Right cardiac atrium (tissue), 5 donors: Measurements from ENCODE around the gene PCK2. TPM values are rescaled to one million over a fixed set of nuclear protein-coding genes. Genes with fewer than 3 reads are reported as not detected.

Experiments
- ATAC-seq, 2 donors: fragments of 200-7000 bp; cut with Tn5 transposase; one replicate each; pipeline versions ENCODE4 v1.8.0 to v1.9.1; 2020; ENCODE audit warnings: moderate library complexity in 2 of 2, mild to moderate bottlenecking in 1 of 2
- DNase-seq, 3 donors: peaks; one replicate each; pipeline ENCODE4 v3.0.0-alpha.2; 2020
- H3K27ac ChIP-seq: one replicate; pipeline ENCODE4 v1.5.1; 2013; ENCODE audit warnings: mild to moderate bottlenecking, low read length, control low read depth, moderate library complexity
- H3K27me3 ChIP-seq: one replicate; pipeline ENCODE4 v1.6.1; 2013; ENCODE audit not compliant: control insufficient read depth, insufficient read depth
- H3K4me1 ChIP-seq: one replicate; pipeline ENCODE4 v1.6.1; 2013; ENCODE audit warnings: low read length; ENCODE audit not compliant: control insufficient read depth, insufficient read depth
- H3K4me3 ChIP-seq: one replicate; pipeline ENCODE4 v1.5.1; 2013; ENCODE audit warnings: low read length, control low read depth
- H3K9me3 ChIP-seq: one replicate; pipeline ENCODE4 v1.6.1; 2013; ENCODE audit warnings: low read length; ENCODE audit not compliant: control insufficient read depth
- WGBS: extraction: QIAGEN DNeasy Blood & Tissue Kit; methylation state at CpG from one replicate; pipeline ENCODE4 v1.1.7; 2013; 5-methylcytosine and 5-hydroxymethylcytosine counted together
- intact Hi-C, 4 donors: fragments of 100-400 bp; cut with DNase I; formaldehyde crosslinking; loops; one replicate each; pipeline versions ENCODE4 v1.11.0 to v1.14.0; 2022 to 2023
- microRNA-seq, 2 donors: library from miRNA; unstranded; fragments of <30 nt; microRNA quantifications; one replicate each; pipeline ENCODE4 v1.2.0, GENCODE V29; 2020 to 2021
- polyA plus RNA-seq: library from polyadenylated mRNA; stranded (reverse); fragments of 200-250 nt; gene quantifications from one replicate; pipeline ENCODE4 v1.2.3, GENCODE V29; 2013
- total RNA-seq, 4 donors: library from RNA; stranded (reverse); fragmentation: NEBNext Ultra II Directional; extraction: Animal tissue kit (Norgen Biotek cat#: 25700); gene quantifications; one replicate each; pipeline ENCODE4 v1.2.1, GENCODE V29; 2021
- donor health status: healthy with polysubstance abuse.
- donor health status: DM: no; HTN: yes; CAD: no.
- donor health status: DM: no; HTN: no; CAD: no.
- donor health status: DM: no; HTN: yes; CAD: no; lungs with severe emphysema.
- donor health status: DM: yes; HTN: yes; CAD: no.

The PCK2 gene
- total and polyA plus RNA-seq, 5 donors: 3.5 to 11.0 (median 4.9) TPM

DNA sequence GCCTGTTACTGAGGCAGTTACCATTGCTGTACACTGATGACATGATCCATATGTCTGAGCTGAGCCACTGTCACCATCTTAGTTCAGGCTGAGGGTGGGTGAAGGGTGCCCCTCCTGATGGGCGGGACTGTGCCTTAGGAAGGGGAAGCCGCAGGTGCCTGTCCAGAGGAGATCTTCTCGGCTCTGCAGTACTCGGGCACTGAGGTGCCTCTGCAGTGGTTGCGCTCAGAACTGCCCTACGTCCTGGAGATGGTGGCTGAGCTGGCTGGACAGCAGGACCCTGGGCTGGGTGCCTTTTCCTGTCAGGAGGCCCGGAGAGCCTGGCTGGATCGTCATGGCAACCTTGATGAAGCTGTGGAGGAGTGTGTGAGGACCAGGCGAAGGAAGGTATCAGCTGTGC lies 56.9 kb downstream of the PCK2 start:
- H3K27ac ChIP-seq: no peak overlapping the region
- intact Hi-C loops: no loop called here

DNA sequence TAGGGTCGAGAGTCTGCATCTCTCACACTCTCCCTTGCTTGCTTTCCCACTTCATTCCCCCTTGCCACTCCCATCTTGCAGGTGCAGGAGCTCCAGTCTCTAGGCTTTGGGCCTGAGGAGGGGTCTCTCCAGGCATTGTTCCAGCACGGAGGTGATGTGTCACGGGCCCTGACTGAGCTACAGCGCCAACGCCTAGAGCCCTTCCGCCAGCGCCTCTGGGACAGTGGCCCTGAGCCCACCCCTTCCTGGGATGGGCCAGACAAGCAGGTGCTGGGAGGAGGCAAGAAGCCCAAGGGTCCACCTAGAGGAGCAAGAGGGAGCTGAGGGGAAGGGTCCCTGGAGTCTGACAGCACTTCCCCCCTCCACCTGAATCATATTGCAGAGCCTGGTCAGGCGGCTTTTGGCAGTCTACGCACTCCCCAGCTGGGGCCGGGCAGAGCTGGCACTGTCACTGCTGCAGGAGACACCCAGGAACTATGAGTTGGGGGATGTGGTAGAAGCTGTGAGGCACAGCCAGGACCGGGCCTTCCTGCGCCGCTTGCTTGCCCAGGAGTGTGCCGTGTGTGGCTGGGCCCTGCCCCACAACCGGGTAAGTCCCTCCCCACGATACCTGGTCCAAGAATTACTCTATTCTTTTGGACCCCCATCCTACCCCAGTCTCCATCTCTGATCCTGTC lies 57.4 kb downstream of the PCK2 start:
- Histone ChIP-seq H3K4me3 (no peak overlapping the region), H3K27ac (no peak overlapping the region), H3K9me3 (no peaks in the 10 kb centered on the region), H3K4me1 (peaks cover 8% of the 10 kb centered on the region), H3K27me3 (no peaks in the 10 kb centered on the region)
- no peak for ATAC-seq
- DNase-seq: no peak
- intact Hi-C loops: no loop called here
- 93% methylated on average over 16 of the region's 16 CpGs for WGBS

More for the DNA sequence above, 56.9 kb downstream of the PCK2 start:
- H3K4me1 ChIP-seq: peaks cover 8% of the 10 kb centered on the region
- no peaks in the 10 kb centered on the region for H3K9me3 ChIP-seq
- WGBS: 81% methylated on average over 9 of the region's 9 CpGs
- DNase-seq (no peak), ATAC-seq (no peak)
- no peak overlapping the region for H3K4me3 ChIP-seq
- no peaks in the 10 kb centered on the region for H3K27me3 ChIP-seq

Small RNA genes lying within 50 kb of the gene (microRNA-seq; reads per million reads assigned to microRNA genes)
- 0 reads per million in 2 donors for gene MIR7703

Other genes starting within 250 kb of the PCK2 start
- 10 to 100 TPM; 19.9 to 27.9 (median 26.0) TPM for gene DHRS4, start 140.5 kb upstream of the PCK2 start, total RNA-seq
- gene DHRS4, start 140.5 kb upstream of the PCK2 start, polyA plus RNA-seq: 52.7 TPM
- 10 to 100 TPM; 15.5 to 23.6 (median 20.5) TPM for gene DHRS4L2, start 105.4 kb upstream of the PCK2 start, total RNA-seq
- 44.2 TPM for gene DHRS4L2, start 105.4 kb upstream of the PCK2 start, polyA plus RNA-seq
- under 1 TPM; 0.17 to 0.45 (median 0.17) TPM for gene CARMIL3, start 42.3 kb upstream of the PCK2 start, total RNA-seq
- 0.18 TPM for gene CARMIL3, start 42.3 kb upstream of the PCK2 start, polyA plus RNA-seq
- gene CPNE6, start 22.7 kb upstream of the PCK2 start, total RNA-seq: under 1 TPM in 1 of 4 donors, not detected in 3; 0.14 TPM
- 0.16 TPM for gene CPNE6, start 22.7 kb upstream of the PCK2 start, polyA plus RNA-seq
- 10 to 100 TPM; 50.6 to 70.7 (median 62.6) TPM for gene DCAF11, start 20.5 kb downstream of the PCK2 start, total RNA-seq
- gene DCAF11, start 20.5 kb downstream of the PCK2 start, polyA plus RNA-seq: 33.1 TPM
- 1 to 10 TPM in 3 of 4 donors, under 1 TPM in 1; 0.79 to 2.9 (median 2.4) TPM for gene NRL, start 20.6 kb downstream of the PCK2 start, total RNA-seq
- 2.6 TPM for gene NRL, start 20.6 kb downstream of the PCK2 start, polyA plus RNA-seq
- 100 to 1,000 TPM in 3 of 4 donors, 10 to 100 TPM in 1; 87.4 to 178 (median 134) TPM for gene FITM1, start 36.3 kb downstream of the PCK2 start, total RNA-seq
- 224 TPM for gene FITM1, start 36.3 kb downstream of the PCK2 start, polyA plus RNA-seq
- gene PSME1, start 41.9 kb downstream of the PCK2 start, total RNA-seq: 100 to 1,000 TPM in 3 of 4 donors, 10 to 100 TPM in 1; 99.8 to 112 (median 103) TPM
- 141 TPM for gene PSME1, start 41.9 kb downstream of the PCK2 start, polyA plus RNA-seq
- gene EMC9, start 47.3 kb downstream of the PCK2 start, total RNA-seq: 10 to 100 TPM; 17.2 to 18.9 (median 18.1) TPM
- gene EMC9, start 47.3 kb downstream of the PCK2 start, polyA plus RNA-seq: 21.2 TPM
- 10 to 100 TPM; 62.7 to 90.6 (median 67.6) TPM for gene PSME2, start 52.3 kb downstream of the PCK2 start, total RNA-seq
- gene PSME2, start 52.3 kb downstream of the PCK2 start, polyA plus RNA-seq: 102 TPM
- 10 to 100 TPM; 29.2 to 48.4 (median 42.6) TPM for gene RNF31, start 53.2 kb downstream of the PCK2 start, total RNA-seq
- 27.6 TPM for gene RNF31, start 53.2 kb downstream of the PCK2 start, polyA plus RNA-seq
- 100 to 1,000 TPM in 1 of 4 donors, 10 to 100 TPM in 3; 47.5 to 103 (median 59.0) TPM for gene IRF9, start 67.0 kb downstream of the PCK2 start, total RNA-seq
- gene IRF9, start 67.0 kb downstream of the PCK2 start, polyA plus RNA-seq: 44.5 TPM
- 1 to 10 TPM; 1.9 to 5.8 (median 3.2) TPM for gene REC8, start 77.8 kb downstream of the PCK2 start, total RNA-seq
- gene REC8, start 77.8 kb downstream of the PCK2 start, polyA plus RNA-seq: 4.1 TPM
- 10 to 100 TPM; 10.2 to 22.5 (median 12.1) TPM for gene IPO4, start 94.5 kb downstream of the PCK2 start, total RNA-seq
- 4.1 TPM for gene IPO4, start 94.5 kb downstream of the PCK2 start, polyA plus RNA-seq
- gene TM9SF1, start 101.1 kb downstream of the PCK2 start, total RNA-seq: 10 to 100 TPM; 26.4 to 37.6 (median 30.4) TPM
- gene TM9SF1, start 101.1 kb downstream of the PCK2 start, polyA plus RNA-seq: 14.8 TPM
- gene TSSK4, start 111.4 kb downstream of the PCK2 start, total RNA-seq: under 1 TPM in 2 of 4 donors, not detected in 2; 0.18 to 0.37 TPM
- gene TSSK4, start 111.4 kb downstream of the PCK2 start, polyA plus RNA-seq: not detected
- 10 to 100 TPM; 35.2 to 49.3 (median 39.5) TPM for gene CHMP4A, start 119.2 kb downstream of the PCK2 start, total RNA-seq
- gene CHMP4A, start 119.2 kb downstream of the PCK2 start, polyA plus RNA-seq: 56.3 TPM
- 10 to 100 TPM; 15.7 to 21.8 (median 18.8) TPM for gene MDP1, start 121.8 kb downstream of the PCK2 start, total RNA-seq
- gene MDP1, start 121.8 kb downstream of the PCK2 start, polyA plus RNA-seq: 26.8 TPM
- gene NEDD8, start 138.1 kb downstream of the PCK2 start, total RNA-seq: 100 to 1,000 TPM; 167 to 190 (median 183) TPM
- gene NEDD8, start 138.1 kb downstream of the PCK2 start, polyA plus RNA-seq: 302 TPM
- 10 to 100 TPM; 32.4 to 45.4 (median 34.6) TPM for gene GMPR2, start 138.6 kb downstream of the PCK2 start, total RNA-seq
- gene GMPR2, start 138.6 kb downstream of the PCK2 start, polyA plus RNA-seq: 30.3 TPM
- gene TINF2, start 148.3 kb downstream of the PCK2 start, total RNA-seq: 10 to 100 TPM; 38.9 to 45.9 (median 45.3) TPM
- 23.0 TPM for gene TINF2, start 148.3 kb downstream of the PCK2 start, polyA plus RNA-seq
- gene TGM1, start 168.9 kb downstream of the PCK2 start, total RNA-seq: 1 to 10 TPM in 1 of 4 donors, under 1 TPM in 3; 0.36 to 2.0 (median 0.58) TPM
- 0.16 TPM for gene TGM1, start 168.9 kb downstream of the PCK2 start, polyA plus RNA-seq
- gene RABGGTA, start 177.3 kb downstream of the PCK2 start, total RNA-seq: 10 to 100 TPM; 18.1 to 21.4 (median 20.8) TPM
- 20.7 TPM for gene RABGGTA, start 177.3 kb downstream of the PCK2 start, polyA plus RNA-seq
- 10 to 100 TPM in 2 of 4 donors, 1 to 10 TPM in 2; 5.9 to 12.0 (median 10.4) TPM for gene DHRS1, start 205.5 kb downstream of the PCK2 start, total RNA-seq
- gene DHRS1, start 205.5 kb downstream of the PCK2 start, polyA plus RNA-seq: 7.2 TPM
- gene NOP9, start 205.5 kb downstream of the PCK2 start, total RNA-seq: 10 to 100 TPM; 19.2 to 20.3 (median 19.6) TPM
- 9.6 TPM for gene NOP9, start 205.5 kb downstream of the PCK2 start, polyA plus RNA-seq
- 1 to 10 TPM; 5.8 to 8.5 (median 6.9) TPM for gene CIDEB, start 213.7 kb downstream of the PCK2 start, total RNA-seq
- 3.6 TPM for gene CIDEB, start 213.7 kb downstream of the PCK2 start, polyA plus RNA-seq
- 1 to 10 TPM; 1.2 to 2.1 (median 1.4) TPM for gene LTB4R2, start 215.8 kb downstream of the PCK2 start, total RNA-seq
- gene LTB4R2, start 215.8 kb downstream of the PCK2 start, polyA plus RNA-seq: 0.66 TPM
- 1 to 10 TPM; 2.2 to 3.1 (median 2.4) TPM for gene LTB4R, start 217.2 kb downstream of the PCK2 start, total RNA-seq
- gene LTB4R, start 217.2 kb downstream of the PCK2 start, polyA plus RNA-seq: 1.6 TPM
- 10 to 100 TPM; 24.1 to 45.3 (median 32.8) TPM for gene ADCY4, start 240.8 kb downstream of the PCK2 start, total RNA-seq
- gene ADCY4, start 240.8 kb downstream of the PCK2 start, polyA plus RNA-seq: 33.4 TPM
- 1 to 10 TPM; 2.9 to 7.0 (median 6.4) TPM for gene RIPK3, start 245.7 kb downstream of the PCK2 start, total RNA-seq
- gene RIPK3, start 245.7 kb downstream of the PCK2 start, polyA plus RNA-seq: 3.8 TPM